Mesenchymal stem cell (in vitro differentiated cells and primary cell): Measurements from ENCODE around the gene GPR152.

Experiments
- DNase-seq: peaks from one replicate; pipeline ENCODE4 v3.0.0-alpha.2; 2013
- H2AFZ ChIP-seq: one replicate; pipeline ENCODE4 v1.6.1; 2013; ENCODE audit warnings: low read depth, mild to moderate bottlenecking, control low read depth, inconsistent platforms, low read length, moderate library complexity
- H2AK5ac ChIP-seq: 2 replicates; pipeline ENCODE4 v1.6.1; 2013; ENCODE audit warnings: low read length, moderate library complexity, mild to moderate bottlenecking, inconsistent platforms; ENCODE audit not compliant: severe bottlenecking
- H2BK120ac ChIP-seq: one replicate; pipeline ENCODE4 v1.6.1; 2013; ENCODE audit warnings: low read depth, mild to moderate bottlenecking, inconsistent platforms, low read length, moderate library complexity
- H2BK12ac ChIP-seq, 2 experiments: one replicate each; pipeline ENCODE4 v1.6.1; 2013; ENCODE audit warnings: inconsistent platforms in 2 of 2, low read length in 2 of 2, mild to moderate bottlenecking in 2 of 2, moderate library complexity in 2 of 2, control low read depth in 1 of 2
- H2BK15ac ChIP-seq: one replicate; pipeline ENCODE4 v1.6.1; 2013; ENCODE audit warnings: mild to moderate bottlenecking, low read depth, inconsistent platforms; ENCODE audit not compliant: poor library complexity, severe bottlenecking
- H2BK5ac ChIP-seq: 2 replicates; pipeline ENCODE4 v1.6.1; 2013; ENCODE audit warnings: low read depth, mild to moderate bottlenecking, low read length, control low read depth, inconsistent platforms; ENCODE audit not compliant: poor library complexity, severe bottlenecking
- H3K14ac ChIP-seq, 2 experiments: one replicate each; pipeline ENCODE4 v1.6.1; 2013; ENCODE audit warnings: inconsistent platforms in 2 of 2, low read length in 2 of 2, control low read depth in 1 of 2, mild to moderate bottlenecking in 1 of 2, moderate library complexity in 1 of 2
- H3K18ac ChIP-seq, 2 experiments: one replicate each; pipeline ENCODE4 v1.6.1; 2013; ENCODE audit warnings: inconsistent platforms in 2 of 2, low read length in 2 of 2, control low read depth in 1 of 2, low read depth in 1 of 2, mild to moderate bottlenecking in 1 of 2
- H3K23ac ChIP-seq, 2 experiments: one replicate each; pipeline ENCODE4 v1.6.1; 2013; ENCODE audit warnings: inconsistent platforms in 2 of 2, low read length in 2 of 2, mild to moderate bottlenecking in 2 of 2, moderate library complexity in 2 of 2, control low read depth in 1 of 2
- H3K27ac ChIP-seq: 2 replicates; pipeline ENCODE4 v1.5.1; 2013; ENCODE audit warnings: mild to moderate bottlenecking, moderate library complexity, low read length, control low read depth, inconsistent platforms; ENCODE audit not compliant: poor library complexity, severe bottlenecking
- H3K27me3 ChIP-seq, 2 experiments: 2 replicates each; pipeline versions ENCODE4 v1.6.1 to v1.7.0; 2013; ENCODE audit warnings: low read length in 2 of 2, mild to moderate bottlenecking in 2 of 2, moderate library complexity in 2 of 2, control low read depth in 1 of 2, inconsistent platforms in 1 of 2; ENCODE audit not compliant: control insufficient read depth in 1 of 2, insufficient read depth in 1 of 2
- H3K36me3 ChIP-seq, 2 experiments: 2 replicates each; pipeline versions ENCODE4 v1.6.1 to v1.7.0; 2013; ENCODE audit warnings: low read length in 2 of 2, control low read depth in 1 of 2, inconsistent platforms in 1 of 2, low read depth in 1 of 2, mild to moderate bottlenecking in 1 of 2; ENCODE audit not compliant: insufficient read depth in 2 of 2, control insufficient read depth in 1 of 2
- H3K4ac ChIP-seq, 2 experiments: one replicate each; pipeline ENCODE4 v1.6.1; 2013; ENCODE audit warnings: inconsistent platforms in 2 of 2, low read length in 2 of 2, mild to moderate bottlenecking in 2 of 2, moderate library complexity in 2 of 2, control low read depth in 1 of 2, low read depth in 1 of 2
- H3K4me1 ChIP-seq: 2 replicates; pipeline ENCODE4 v1.6.1; 2013; ENCODE audit warnings: low read depth, low read length, control low read depth; ENCODE audit not compliant: control insufficient read depth, insufficient read depth
- H3K4me2 ChIP-seq: 2 replicates; pipeline ENCODE4 v1.6.1; 2013; ENCODE audit warnings: low read length, mild to moderate bottlenecking, inconsistent platforms; ENCODE audit not compliant: poor library complexity, severe bottlenecking
- H3K4me3 ChIP-seq, 2 experiments: 2 replicates each; pipeline versions ENCODE4 v1.5.1 to v1.7.0; 2013; ENCODE audit warnings: low read length in 2 of 2, mild to moderate bottlenecking in 2 of 2, control low read depth in 1 of 2, low read depth in 1 of 2; ENCODE audit not compliant: insufficient read depth in 1 of 2
- H3K79me1 ChIP-seq: replicated peaks from 2 replicates; pipeline ENCODE4 v1.6.1; 2013; ENCODE audit warnings: mild to moderate bottlenecking, control low read depth, low read length, inconsistent platforms; ENCODE audit not compliant: poor library complexity, severe bottlenecking
- H3K9ac ChIP-seq: 2 replicates; pipeline ENCODE4 v1.7.0; 2013; ENCODE audit warnings: mild to moderate bottlenecking, low read length, moderate library complexity
- H3K9me3 ChIP-seq: 2 replicates; pipeline ENCODE4 v1.7.0; 2013; ENCODE audit warnings: mild to moderate bottlenecking, low read length; ENCODE audit not compliant: control insufficient read depth
- H4K8ac ChIP-seq: one replicate; pipeline ENCODE4 v1.6.1; 2013; ENCODE audit warnings: inconsistent platforms, mild to moderate bottlenecking, low read length, moderate library complexity
- H4K91ac ChIP-seq: one replicate; pipeline ENCODE4 v1.6.1; 2013; ENCODE audit warnings: mild to moderate bottlenecking, low read length, inconsistent platforms
- WGBS: methylation state at CpG from one replicate; pipeline ENCODE4 v1.1.7; 2013; ENCODE audit warnings: mixed read lengths; 5-methylcytosine and 5-hydroxymethylcytosine counted together

The GPR152 gene

DNA sequence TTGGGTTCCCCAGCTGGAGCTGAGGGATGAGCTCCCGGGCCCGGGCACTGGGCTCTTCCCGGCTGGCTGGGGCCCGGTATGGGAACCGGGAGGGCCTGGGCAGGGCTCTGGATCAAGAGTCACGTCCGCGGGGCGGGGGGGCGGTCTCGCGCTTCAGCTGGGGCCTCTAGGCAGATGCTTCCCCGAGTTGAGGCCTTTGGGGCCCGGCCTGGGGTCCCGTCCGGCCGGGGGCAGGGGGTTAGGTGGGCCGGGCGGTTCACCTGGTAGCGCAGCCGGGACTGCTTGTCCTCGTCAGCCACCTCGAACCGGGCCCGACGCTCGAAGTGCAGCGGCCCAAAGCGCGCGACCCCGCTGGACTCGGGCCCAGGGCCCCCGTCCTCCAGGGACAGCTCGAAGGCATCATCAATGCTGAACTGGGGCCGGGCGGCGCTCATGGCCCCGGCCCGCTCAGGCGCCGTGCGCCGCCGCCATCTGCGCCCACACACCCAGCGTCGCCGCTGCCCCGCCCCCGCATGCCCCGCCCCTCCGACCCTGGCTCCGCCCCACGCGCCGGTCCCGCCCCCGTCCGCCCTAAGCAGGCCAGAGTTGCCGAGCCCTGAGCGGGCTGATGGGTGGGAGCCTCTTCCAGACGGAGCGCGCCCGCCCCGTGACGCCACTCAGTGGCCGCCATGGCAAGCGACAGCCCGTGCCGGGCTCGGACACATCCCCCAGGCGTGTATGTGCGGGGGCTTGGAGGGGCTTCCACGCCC, 16.4 kb upstream of the GPR152 start, which contains the start of gene TMEM134:
Gene TMEM134, minus strand, starts transcription at position 493 of the 749 bp plus-strand sequence. Its CDS starts 59 bp downstream, at position 434.
- peak within 1 kb of the TSS; percentile 98 for H4K8ac ChIP-seq
- peak within 1 kb of the TSS; percentile 81 to 89 for H3K18ac ChIP-seq
- peak within 1 kb of the TSS; percentile 61 for H3K27ac ChIP-seq
- H3K4me2 ChIP-seq = peak within 1 kb of the TSS; percentile 86
- H2BK5ac ChIP-seq = peak within 1 kb of the TSS; percentile 77
- H3K4ac ChIP-seq = peak within 1 kb of the TSS; percentile 26 to 90
- H3K79me1 ChIP-seq = peaks cover 17% of the 10 kb centered on the region
- peak within 1 kb of the TSS; percentile 66 for H2AFZ ChIP-seq
- peak within 1 kb of the TSS; percentile 94 for H3K9ac ChIP-seq
- peak within 1 kb of the TSS; percentile 89 for H4K91ac ChIP-seq
- peak within 1 kb of the TSS in 1 of 2 experiments; percentile 29 for H2BK12ac ChIP-seq
- peak; percentile 92 for DNase-seq
- no peak within 1 kb of the TSS for H2BK120ac ChIP-seq
- no peaks in the 10 kb centered on the region for H3K27me3 ChIP-seq
- peak within 1 kb of the TSS in 1 of 2 experiments; percentile 97 for H3K14ac ChIP-seq
- H3K36me3 ChIP-seq = peaks cover 13 to 15% of the 10 kb centered on the region in 2 experiments
- H2AK5ac ChIP-seq = peak within 1 kb of the TSS; percentile 18
- peak within 1 kb of the TSS; percentile 88 for H3K4me3 ChIP-seq
- WGBS = under 1% methylated on average over 76 of the region's 76 CpGs
- no peaks in the 10 kb centered on the region for H3K9me3 ChIP-seq
- H2BK15ac ChIP-seq = peak within 1 kb of the TSS; percentile 97
- H3K4me1 ChIP-seq = peaks cover 29% of the 10 kb centered on the region
- peak within 1 kb of the TSS in 1 of 2 experiments; percentile 95 for H3K23ac ChIP-seq

- peak overlapping the region; percentile 84 to 88 for H3K4me3 ChIP-seq
- peak overlapping the region; percentile 77 for H2BK5ac ChIP-seq
- no peaks in the 10 kb centered on the region for H3K27me3 ChIP-seq
- WGBS = 33% methylated on average over 6 of the region's 6 CpGs
- H3K36me3 ChIP-seq = peaks cover 13 to 17% of the 10 kb centered on the region in 2 experiments
- DNase-seq = no peak
- H3K23ac ChIP-seq = peak overlapping the region in 1 of 2 experiments; percentile 26
- peak overlapping the region in 1 of 2 experiments; percentile 81 for H3K18ac ChIP-seq
- H4K8ac ChIP-seq = no peak overlapping the region
- peak overlapping the region in 1 of 2 experiments; percentile 29 for H2BK12ac ChIP-seq
- H4K91ac ChIP-seq = peak overlapping the region; percentile 43
- peak overlapping the region; percentile 31 for H3K27ac ChIP-seq
- H2AK5ac ChIP-seq = peak overlapping the region; percentile 18
- H3K4me2 ChIP-seq = peak overlapping the region; percentile 86
- no peaks in the 10 kb centered on the region for H3K9me3 ChIP-seq
- peak overlapping the region in 1 of 2 experiments; percentile 90 for H3K4ac ChIP-seq
- peaks cover 32% of the 10 kb centered on the region for H3K4me1 ChIP-seq
- peaks cover 17% of the 10 kb centered on the region for H3K79me1 ChIP-seq
- no peak overlapping the region for H2AFZ ChIP-seq
- no peak overlapping the region for H2BK120ac ChIP-seq
- H2BK15ac ChIP-seq = no peak overlapping the region
- H3K14ac ChIP-seq = no peak overlapping the region
- peak overlapping the region; percentile 87 for H3K9ac ChIP-seq
Observed at GRCh38 chr11:67468456-67468758, 15.9 kb upstream of the GPR152 start.

- Histone ChIP-seq H2AK5ac (peak overlapping the region; percentile 27), H2BK15ac (peak overlapping the region; percentile 73), H3K9ac (peak overlapping the region; percentile 87), H3K9me3 (no peaks in the 10 kb centered on the region), H2BK12ac (peak overlapping the region in 1 of 2 experiments; percentile 6), H3K36me3 (peaks cover 13 to 17% of the 10 kb centered on the region in 2 experiments), H2BK120ac (no peak overlapping the region), H3K18ac (no peak overlapping the region), H3K27me3 (no peaks in the 10 kb centered on the region), H4K91ac (no peak overlapping the region), H3K23ac (no peak overlapping the region), H3K27ac (no peak overlapping the region), H3K4ac (no peak overlapping the region), H4K8ac (no peak overlapping the region), H3K14ac (no peak overlapping the region), H3K4me1 (peaks cover 32% of the 10 kb centered on the region), H2AFZ (no peak overlapping the region), H3K4me3 (peak overlapping the region; percentile 84 to 88), H3K4me2 (peak overlapping the region; percentile 86), H3K79me1 (peaks cover 17% of the 10 kb centered on the region), H2BK5ac (no peak overlapping the region)
- DNase-seq = no peak
- WGBS = 78% methylated on average over 5 of the region's 5 CpGs
Observed at GRCh38 chr11:67468056-67468455, 15.5 kb upstream of the GPR152 start.

GRCh38 chr11:67466962-67467771, 14.6 kb upstream of the GPR152 start:
- Histone ChIP-seq H2BK12ac (no peak overlapping the region), H3K4me1 (peaks cover 32% of the 10 kb centered on the region), H2BK5ac (no peak overlapping the region), H2BK15ac (no peak overlapping the region), H4K8ac (no peak overlapping the region), H3K4me2 (no peak overlapping the region), H3K18ac (no peak overlapping the region), H3K36me3 (peaks cover 13 to 17% of the 10 kb centered on the region in 2 experiments), H4K91ac (no peak overlapping the region), H3K9ac (peak overlapping the region; percentile 87), H2AFZ (no peak overlapping the region), H3K4ac (no peak overlapping the region), H3K4me3 (peak overlapping the region in 1 of 2 experiments; percentile 84), H3K9me3 (no peaks in the 10 kb centered on the region), H3K23ac (no peak overlapping the region), H3K27ac (no peak overlapping the region), H2AK5ac (no peak overlapping the region), H3K79me1 (peaks cover 17% of the 10 kb centered on the region), H2BK120ac (no peak overlapping the region), H3K27me3 (no peaks in the 10 kb centered on the region), H3K14ac (no peak overlapping the region)
- DNase-seq = no peak
- 86% methylated on average over 11 of the region's 11 CpGs for WGBS
